ENCODE data around the gene KCNC1.

Gene KCNC1

GRCh38 chr11:17764446-17765218, 30.1 kb downstream of the KCNC1 start:
- CTCF ChIA-PET: interaction anchor here (1.0 to 2.0 kb wide), 3 partner anchors 209 to 226 kb away, joined by 3 to 8 read pairs (median 3); no protein-coding TSS in a partner anchor
- no peak for DNase-seq (ENCODE audit: low read depth, low spot score)
- TF ChIP-seq CTCF (IDR thresholded peaks at IDR 0.05; ENCODE audit: insufficient read depth, low read length, missing control alignments): no peak
- POLR2A ChIA-PET: no interaction called here
- H3K4me3 ChIP-seq (ENCODE audit: low read depth, low read length): no peak overlapping the region

- ChIA-PET CTCF (interaction anchor here (1.0 to 6.0 kb wide), 4 partner anchors 208 to 225 kb away, joined by 3 to 53 read pairs (median 6); no protein-coding TSS in a partner anchor), POLR2A (no interaction called here)
- no peak for DNase-seq (ENCODE audit: low read depth, low spot score)
- no peak overlapping the region for H3K4me3 ChIP-seq (ENCODE audit: low read depth, low read length)
- TF ChIP-seq CTCF (IDR thresholded peaks at IDR 0.05; ENCODE audit: insufficient read depth, low read length, missing control alignments): no peak
These were observed 30.9 kb downstream of the KCNC1 start for GRCh38 chr11:17765356-17766072.

- CTCF ChIA-PET: interaction anchor here (1.3 to 6.0 kb wide), 3 partner anchors 207 to 225 kb away, joined by 3 to 53 read pairs (median 8); no protein-coding TSS in a partner anchor
- POLR2A ChIA-PET: no interaction called here
These were observed 31.4 kb downstream of the KCNC1 start for GRCh38 chr11:17766073-17766359.

GRCh38 chr11:17766590-17766989, 32.0 kb downstream of the KCNC1 start:
- no peak for TF ChIP-seq CTCF (IDR thresholded peaks at IDR 0.05; ENCODE audit: insufficient read depth, low read length, missing control alignments)
- POLR2A ChIA-PET: no interaction called here
- no peak for DNase-seq (ENCODE audit: low read depth, low spot score)
- no peak overlapping the region for H3K4me3 ChIP-seq (ENCODE audit: low read depth, low read length)
- CTCF ChIA-PET: interaction anchor here (0.7 to 6.0 kb wide), 3 partner anchors 20 to 213 kb away, joined by 3 to 53 read pairs (median 3); no protein-coding TSS in a partner anchor

More at GRCh38 chr11:17766073-17766359, 31.4 kb downstream of the KCNC1 start:
- no peak for TF ChIP-seq CTCF (IDR thresholded peaks at IDR 0.05; ENCODE audit: insufficient read depth, low read length, missing control alignments)
- no peak overlapping the region for H3K4me3 ChIP-seq (ENCODE audit: low read depth, low read length)
- DNase-seq (ENCODE audit: low read depth, low spot score): no peak

GRCh38 chr11:17767301-17767885, 32.8 kb downstream of the KCNC1 start:
- H3K4me3 ChIP-seq (ENCODE audit: low read depth, low read length): no peak overlapping the region
- no peak for TF ChIP-seq CTCF (IDR thresholded peaks at IDR 0.05; ENCODE audit: insufficient read depth, low read length, missing control alignments)
- CTCF ChIA-PET: interaction anchor here (0.7 to 6.0 kb wide), 3 partner anchors 20 to 212 kb away, joined by 3 to 53 read pairs (median 3); no protein-coding TSS in a partner anchor
- POLR2A ChIA-PET: no interaction called here
- no peak for DNase-seq (ENCODE audit: low read depth, low spot score)

- DNase-seq (ENCODE audit: low read depth, low spot score): no peak
- H3K4me3 ChIP-seq (ENCODE audit: low read depth, low read length): no peak overlapping the region
- ChIA-PET POLR2A (no interaction called here), CTCF (interaction anchor here (1.1 to 6.0 kb wide), 2 partner anchors 37 to 212 kb away, joined by 5 to 53 read pairs; no protein-coding TSS in a partner anchor)
- no peak for TF ChIP-seq CTCF (IDR thresholded peaks at IDR 0.05; ENCODE audit: insufficient read depth, low read length, missing control alignments)
These were observed 33.3 kb downstream of the KCNC1 start for GRCh38 chr11:17767914-17768313.
